Measurements from ENCODE around the gene OR2F2.

- no peak for TF ChIP-seq CTCF (IDR thresholded peaks at IDR 0.05; ENCODE audit: insufficient read depth, low read depth, low read length)
- TF ChIP-seq EZH2 (IDR thresholded peaks at IDR 0.05; ENCODE audit: insufficient read depth, low read length) = no peak
Measured at GRCh38 chr7:143931739-143932138, 3.3 kb upstream of the OR2F2 start.
